ENCODE measurements around the gene PHF1. TPM values are rescaled to one million over a fixed set of nuclear protein-coding genes. Genes with fewer than 3 reads are reported as not detected.
A peak's percentile ranks its signal among the peaks of the same experiment; 100 is the strongest.

Gene PHF1
- total RNA-seq, 2 donors from 2014 or later = 21.9 to 39.5 TPM

GRCh38 chr6:33428224-33428965, 17.6 kb downstream of the PHF1 start:
- Histone ChIP-seq H3K4me3 (peak overlapping the region; percentile 40), H3K4me1 (peaks cover 7% of the 10 kb centered on the region), H3K36me3 (no peaks in the 10 kb centered on the region), H3K27me3 (no peaks in the 10 kb centered on the region), H3K27ac (peak overlapping the region; percentile 27), H3K9me3 (no peaks in the 10 kb centered on the region), H3K9ac (ENCODE audit: low read depth in 2 of 2, low read length in 2 of 2) (peak overlapping the region in 1 of 2 donors; percentile 64)
- DNase-seq = peak; percentile 47
- intact Hi-C loops (cut with DNase I) = no loop called here
- no peak for TF ChIP-seq CTCF (IDR thresholded peaks at IDR 0.05)

- Histone ChIP-seq H3K4me3 (no peak overlapping the region), H3K9ac (ENCODE audit: low read depth in 2 of 2, low read length in 2 of 2) (peak overlapping the region in 1 of 2 donors; percentile 21), H3K27me3 (no peaks in the 10 kb centered on the region), H3K4me1 (peaks cover 7% of the 10 kb centered on the region), H3K27ac (no peak overlapping the region), H3K36me3 (no peaks in the 10 kb centered on the region), H3K9me3 (no peaks in the 10 kb centered on the region)
- no peak for TF ChIP-seq CTCF (IDR thresholded peaks at IDR 0.05)
- no peak for DNase-seq
- intact Hi-C loops (cut with DNase I) = no loop called here
These were observed 18.3 kb downstream of the PHF1 start for GRCh38 chr6:33428966-33429749.

- TF ChIP-seq CTCF (IDR thresholded peaks at IDR 0.05) = no peak
- no peak overlapping the region for H3K27ac ChIP-seq
- intact Hi-C loops (cut with DNase I) = no loop called here
- no peak overlapping the region for H3K4me3 ChIP-seq
- no peaks in the 10 kb centered on the region for H3K27me3 ChIP-seq
- peak overlapping the region in 1 of 2 donors; percentile 21 for H3K9ac ChIP-seq (ENCODE audit: low read depth in 2 of 2, low read length in 2 of 2)
- no peak for DNase-seq
- H3K36me3 ChIP-seq = no peaks in the 10 kb centered on the region
- H3K4me1 ChIP-seq = peaks cover 7% of the 10 kb centered on the region
- no peaks in the 10 kb centered on the region for H3K9me3 ChIP-seq
These were observed 18.9 kb downstream of the PHF1 start for GRCh38 chr6:33429750-33430052.

- Histone ChIP-seq H3K4me3 (no peak overlapping the region), H3K27ac (no peak overlapping the region), H3K36me3 (no peaks in the 10 kb centered on the region), H3K9ac (ENCODE audit: low read depth in 2 of 2, low read length in 2 of 2) (no peak overlapping the region), H3K4me1 (peaks cover 7% of the 10 kb centered on the region), H3K9me3 (no peaks in the 10 kb centered on the region), H3K27me3 (no peaks in the 10 kb centered on the region)
- DNase-seq = no peak
- TF ChIP-seq CTCF (IDR thresholded peaks at IDR 0.05) = no peak
- intact Hi-C loops (cut with DNase I) = no loop called here
These were observed 19.5 kb downstream of the PHF1 start for GRCh38 chr6:33430334-33430733.

- DNase-seq = no peak
- peaks cover 7% of the 10 kb centered on the region for H3K4me1 ChIP-seq
- H3K4me3 ChIP-seq = no peak overlapping the region
- H3K9me3 ChIP-seq = no peaks in the 10 kb centered on the region
- no peak overlapping the region for H3K9ac ChIP-seq (ENCODE audit: low read depth in 2 of 2, low read length in 2 of 2)
- intact Hi-C loops (cut with DNase I) = no loop called here
- H3K36me3 ChIP-seq = no peaks in the 10 kb centered on the region
- H3K27ac ChIP-seq = no peak overlapping the region
- H3K27me3 ChIP-seq = no peaks in the 10 kb centered on the region
- TF ChIP-seq CTCF (IDR thresholded peaks at IDR 0.05) = no peak
These were observed 20.4 kb downstream of the PHF1 start for GRCh38 chr6:33430991-33431879.
